HepG2 (cell line): Measurements from ENCODE around the gene PTH1R. TPM values are rescaled to one million over a fixed set of nuclear protein-coding genes. Genes with fewer than 3 reads are reported as not detected.

Experiments used
- ATAC-seq: fragments of 200-7000 bp; cut with Tn5 transposase; 3 replicates; pipeline ENCODE4 v1.9.1; 2020; ENCODE audit warnings: mild to moderate bottlenecking, moderate library complexity
- BruUV-seq: library from RNA; stranded (reverse); fragments of 400-500 nt; replicated peaks from 2 replicates; lab custom pipeline; 2021; lab: Mats Ljungman, UMichigan
- CTCF ChIA-PET: fragments of 300-600 bp; formaldehyde crosslinking; extraction: SDS; loops from one replicate; lab custom pipeline; 2021; ENCODE audit warnings: low total read pairs, inconsistent platforms, low intra/inter-chr PET ratio; lab: Yijun Ruan, JAX
- POLR2A ChIA-PET: fragments of 350-600 bp; sonication (Branson Sonifier 250); formaldehyde crosslinking; loops from one replicate; lab custom pipeline; 2020; ENCODE audit warnings: antibody characterized with exemption, inconsistent platforms; lab: Yijun Ruan, JAX
- DNase-seq: peaks from one replicate; pipeline ENCODE4 v3.0.0-alpha.2; 2015; ENCODE audit warnings: low spot score
- FAIRE-seq: peaks from 3 replicates; lab custom pipeline; 2011; peaks lifted over from hg19 to GRCh38; lab: Jason Lieb, UNC
- H2AFZ ChIP-seq: one replicate; pipeline ENCODE4 v1.6.1; 2011; ENCODE audit warnings: low read length, inconsistent platforms
- H3K27ac ChIP-seq: fragments of 300-600 bp; 3 replicates; pipeline ENCODE4 v1.8.0; 2011; ENCODE audit warnings: mixed run types, mild to moderate bottlenecking, mixed read lengths, low read length, inconsistent platforms; ENCODE audit not compliant: insufficient read depth; ENCODE audit errors: extremely low read length
- H3K27me3 ChIP-seq, 2 experiments: fragments of 200-600 bp in 1 of 2; 2 replicates in 1 of 2; 3 replicates in 1 of 2; pipeline versions ENCODE4 v1.6.0 to v1.8.0; 2011; ENCODE audit warnings: low read length in 2 of 2, mild to moderate bottlenecking in 2 of 2, moderate library complexity in 2 of 2, inconsistent platforms in 1 of 2; ENCODE audit not compliant: insufficient read depth in 2 of 2, control insufficient read depth in 1 of 2
- H3K36me3 ChIP-seq, 2 experiments: fragments of 200-600 bp in 1 of 2; replicated peaks in 1 of 2; 2 replicates in 1 of 2; 3 replicates in 1 of 2; pipeline versions ENCODE4 v1.5.1 to v1.8.0; 2011; ENCODE audit warnings: low read length in 2 of 2, inconsistent platforms in 1 of 2; ENCODE audit not compliant: insufficient read depth in 2 of 2, control insufficient read depth in 1 of 2
- H3K4me1 ChIP-seq: 2 replicates; pipeline ENCODE4 v1.5.1; 2012; ENCODE audit warnings: low read length, inconsistent platforms; ENCODE audit not compliant: insufficient read depth
- H3K4me2 ChIP-seq: 2 replicates; pipeline ENCODE4 v1.6.0; 2011; ENCODE audit warnings: low read depth, low read length, inconsistent platforms
- H3K4me3 ChIP-seq, 3 experiments: fragments of 200-600 bp in 1 of 3; sonication (generic), shearing (Covaris generic) in 1 of 3; replicated peaks in 1 of 3; 2 replicates each; pipeline ENCODE4 v1.5.1; 2011 to 2016; ENCODE audit warnings: low read length in 3 of 3, inconsistent platforms in 2 of 3, low read depth in 2 of 3, mild to moderate bottlenecking in 2 of 3, control low read depth in 1 of 3, mixed read lengths in 1 of 3; ENCODE audit not compliant: insufficient read depth in 1 of 3
- H3K79me2 ChIP-seq: one replicate; pipeline ENCODE4 v1.6.1; 2011; ENCODE audit warnings: low read length, inconsistent platforms; ENCODE audit not compliant: insufficient read depth
- H3K9ac ChIP-seq: 2 replicates; pipeline ENCODE4 v1.6.0; 2011; ENCODE audit warnings: mild to moderate bottlenecking, low read depth, low read length, inconsistent platforms; ENCODE audit not compliant: insufficient read depth
- H3K9me3 ChIP-seq: 2 replicates; pipeline ENCODE4 v1.5.1; 2012; ENCODE audit warnings: mild to moderate bottlenecking, low read length
- H4K20me1 ChIP-seq: 2 replicates; pipeline ENCODE4 v1.6.0; 2011; ENCODE audit warnings: inconsistent platforms, mild to moderate bottlenecking, low read length, moderate library complexity; ENCODE audit not compliant: insufficient read depth
- ATF7 ChIP-seq, 2 experiments: fragments of 450-650 bp in 1 of 2; sonication (generic) in 1 of 2; formaldehyde crosslinking in 1 of 2; IDR thresholded peaks; 2 replicates each; pipeline versions ENCODE4 v1.4.0 to v1.6.1; 2016 to 2020; ENCODE audit warnings: antibody characterized with exemption in 1 of 2, mild to moderate bottlenecking in 1 of 2, missing genetic modification reagents in 1 of 2
- ETV5 ChIP-seq: IDR thresholded peaks from 2 replicates; pipeline ENCODE4 v1.6.1; 2018; ENCODE audit warnings: missing biosample characterization, missing genetic modification reagents, inconsistent platforms, borderline replicate concordance
- EZH2 ChIP-seq: conservative IDR thresholded peaks from 2 replicates; pipeline ENCODE4 v1.6.1; 2012; ENCODE audit warnings: mild to moderate bottlenecking, low read depth, low read length, moderate library complexity
- HMGA1 ChIP-seq: sonication (generic); formaldehyde crosslinking; conservative IDR thresholded peaks from 2 replicates; pipeline ENCODE4 v1.4.0; 2020; ENCODE audit warnings: missing genetic modification reagents
- UBTF ChIP-seq: sonication (generic); formaldehyde crosslinking; IDR thresholded peaks from 2 replicates; pipeline ENCODE4 v1.4.0; 2020; ENCODE audit warnings: mild to moderate bottlenecking, missing genetic modification reagents
- ZNF713 ChIP-seq: sonication (generic); formaldehyde crosslinking; IDR thresholded peaks from 2 replicates; pipeline ENCODE4 v1.4.0; 2020; ENCODE audit warnings: mild to moderate bottlenecking, missing genetic modification reagents
- ZNF841 ChIP-seq: sonication (generic); formaldehyde crosslinking; IDR thresholded peaks from 2 replicates; pipeline ENCODE4 v1.8.1; 2023; ENCODE audit warnings: missing genetic modification reagents, borderline replicate concordance
- WGBS: methylation state at CpG from one replicate; pipeline ENCODE4 v1.1.6; 2017; ENCODE audit warnings: low lambda C conversion rate; 5-methylcytosine and 5-hydroxymethylcytosine counted together
- in situ Hi-C: cut with HindIII; loops from 2 replicates; pipeline ENCODE4 v1.10.0; 2017; ENCODE audit warnings: low pct_unique_long_range_greater_than_20kb; ENCODE audit not compliant: extremely low pct_ligation_motif_present
- intact Hi-C: fragments of 100-400 bp; cut with micrococcal nuclease; formaldehyde crosslinking; loops from one replicate; pipeline ENCODE4 v1.10.0; 2022; ENCODE audit not compliant: unreplicated experiment
- polyA plus RNA-seq, 8 experiments: library from polyadenylated mRNA; depleted of rRNA in 3 of 8; stranded (reverse) in 7 of 8; unstranded in 1 of 8; fragments of >200 nt; fragmentation: Illumina TruSeq in 4 of 8; extraction: Trizol in 4 of 8; gene quantifications; 2 replicates each; pipeline versions ENCODE4 v1.2.1 to v1.2.3, GENCODE V29; 2011 to 2016; ENCODE audit warnings: low read depth in 4 of 8, missing spikeins in 1 of 8, mixed read lengths in 1 of 8; ENCODE audit not compliant: insufficient read depth in 1 of 8
- total RNA-seq, 5 experiments: library from RNA; depleted of rRNA; stranded (reverse); fragments of >200 nt; fragmentation: Illumina TruSeq; extraction: Trizol; gene quantifications; 2 replicates each; pipeline ENCODE4 v1.2.3, GENCODE V29; 2016; ENCODE audit warnings: low read depth in 1 of 5

Gene PTH1R
- total and polyA plus RNA-seq, 2 of the 13 experiments (the other 11 are each of a cell fraction or from before 2014, with no cell fraction given), result not detected

- TF ChIP-seq ZNF841 (CRISPR knock-in tag), result no peak
These were observed 5.7 kb downstream of the PTH1R start (continued) for GRCh38 chr3:46883054-46883829.

GRCh38 chr3:46883830-46884185 is 6.3 kb downstream of the PTH1R start:
- CTCF ChIA-PET, result no interaction called here

More at GRCh38 chr3:46883830-46884185, 6.3 kb downstream of the PTH1R start:
- Histone ChIP-seq H3K4me3 (peak overlapping the region in 1 of 3 experiments; percentile 43; a peak in 1 of 6 replicates), H3K27me3 (peaks cover 22 to 72% of the 10 kb centered on the region in 2 experiments), H3K36me3 (no peaks in the 10 kb centered on the region), H3K4me2 (no peak overlapping the region; the same call in 1 of the 2 replicates), H2AFZ (no peak overlapping the region), H3K9me3 (no peaks in the 10 kb centered on the region), H3K27ac (no peak overlapping the region), H3K9ac (no peak overlapping the region), H4K20me1 (peaks cover 8% of the 10 kb centered on the region; the same call in 1 of the 2 replicates), H3K79me2 (no peaks in the 10 kb centered on the region), H3K4me1 (peaks cover 15% of the 10 kb centered on the region)
- intact Hi-C loops, result no loop called here
- WGBS, result 25% methylated on average over 3 of the region's 4 CpGs
- TF ChIP-seq ZNF713 (CRISPR knock-in tag) (no peak), ATF7 (IDR thresholded peaks at IDR 0.05) (no peak), ATF7 (CRISPR knock-in tag; IDR thresholded peaks at IDR 0.05) (no peak), ETV5 (no peak), UBTF (CRISPR knock-in tag) (no peak), HMGA1 (CRISPR knock-in tag) (no peak), EZH2 (0 out of 2 replicates have a peak, but pooled peaks have one; percentile 53)
- DNase-seq (no peak), FAIRE-seq (no peak), ATAC-seq (no peak)
- in situ Hi-C loops, result no loop called here
- POLR2A ChIA-PET, result no interaction called here
- no TSS peak for BruUV-seq
